ENCODE measurements around the gene SYCE1. TPM values are rescaled to one million over a fixed set of nuclear protein-coding genes. Genes with fewer than 3 reads are reported as not detected.

The SYCE1 gene
- total and polyA plus RNA-seq, 2 of the 8 experiments (the other 6 are each of a cell fraction or from before 2014, with no cell fraction given) = not detected

- TF ChIP-seq, protein P1, sequence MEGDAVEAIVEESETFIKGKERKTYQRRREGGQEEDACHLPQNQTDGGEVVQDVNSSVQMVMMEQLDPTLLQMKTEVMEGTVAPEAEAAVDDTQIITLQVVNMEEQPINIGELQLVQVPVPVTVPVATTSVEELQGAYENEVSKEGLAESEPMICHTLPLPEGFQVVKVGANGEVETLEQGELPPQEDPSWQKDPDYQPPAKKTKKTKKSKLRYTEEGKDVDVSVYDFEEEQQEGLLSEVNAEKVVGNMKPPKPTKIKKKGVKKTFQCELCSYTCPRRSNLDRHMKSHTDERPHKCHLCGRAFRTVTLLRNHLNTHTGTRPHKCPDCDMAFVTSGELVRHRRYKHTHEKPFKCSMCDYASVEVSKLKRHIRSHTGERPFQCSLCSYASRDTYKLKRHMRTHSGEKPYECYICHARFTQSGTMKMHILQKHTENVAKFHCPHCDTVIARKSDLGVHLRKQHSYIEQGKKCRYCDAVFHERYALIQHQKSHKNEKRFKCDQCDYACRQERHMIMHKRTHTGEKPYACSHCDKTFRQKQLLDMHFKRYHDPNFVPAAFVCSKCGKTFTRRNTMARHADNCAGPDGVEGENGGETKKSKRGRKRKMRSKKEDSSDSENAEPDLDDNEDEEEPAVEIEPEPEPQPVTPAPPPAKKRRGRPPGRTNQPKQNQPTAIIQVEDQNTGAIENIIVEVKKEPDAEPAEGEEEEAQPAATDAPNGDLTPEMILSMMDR (IDR thresholded peaks at IDR 0.05; ENCODE audit: control extremely low read depth in 1 of 3, insufficient read depth in 1 of 3, low read depth in 1 of 3, low read length in 3 of 3) = no peak
- TF ChIP-seq, protein P2, sequence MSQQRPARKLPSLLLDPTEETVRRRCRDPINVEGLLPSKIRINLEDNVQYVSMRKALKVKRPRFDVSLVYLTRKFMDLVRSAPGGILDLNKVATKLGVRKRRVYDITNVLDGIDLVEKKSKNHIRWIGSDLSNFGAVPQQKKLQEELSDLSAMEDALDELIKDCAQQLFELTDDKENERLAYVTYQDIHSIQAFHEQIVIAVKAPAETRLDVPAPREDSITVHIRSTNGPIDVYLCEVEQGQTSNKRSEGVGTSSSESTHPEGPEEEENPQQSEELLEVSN (IDR thresholded peaks at IDR 0.05) = no peak
Observed at GRCh38 chr10:133528296-133528844, 37.0 kb downstream of the SYCE1 start (continued).

All from H1 (cell line).